ELF-1 (cell line): ENCODE data around the gene ADTRP.
"Not testable (repeated sequence)": the region's sequence is repeated elsewhere in the genome, so short reads cannot be mapped to it uniquely, and the experiment has no call there.

Source experiments
- DNase-seq: peaks from one replicate; pipeline ENCODE4 v3.0.0-alpha.2; 2016; ENCODE audit warnings: low read depth, low spot score

The ADTRP gene

DNA sequence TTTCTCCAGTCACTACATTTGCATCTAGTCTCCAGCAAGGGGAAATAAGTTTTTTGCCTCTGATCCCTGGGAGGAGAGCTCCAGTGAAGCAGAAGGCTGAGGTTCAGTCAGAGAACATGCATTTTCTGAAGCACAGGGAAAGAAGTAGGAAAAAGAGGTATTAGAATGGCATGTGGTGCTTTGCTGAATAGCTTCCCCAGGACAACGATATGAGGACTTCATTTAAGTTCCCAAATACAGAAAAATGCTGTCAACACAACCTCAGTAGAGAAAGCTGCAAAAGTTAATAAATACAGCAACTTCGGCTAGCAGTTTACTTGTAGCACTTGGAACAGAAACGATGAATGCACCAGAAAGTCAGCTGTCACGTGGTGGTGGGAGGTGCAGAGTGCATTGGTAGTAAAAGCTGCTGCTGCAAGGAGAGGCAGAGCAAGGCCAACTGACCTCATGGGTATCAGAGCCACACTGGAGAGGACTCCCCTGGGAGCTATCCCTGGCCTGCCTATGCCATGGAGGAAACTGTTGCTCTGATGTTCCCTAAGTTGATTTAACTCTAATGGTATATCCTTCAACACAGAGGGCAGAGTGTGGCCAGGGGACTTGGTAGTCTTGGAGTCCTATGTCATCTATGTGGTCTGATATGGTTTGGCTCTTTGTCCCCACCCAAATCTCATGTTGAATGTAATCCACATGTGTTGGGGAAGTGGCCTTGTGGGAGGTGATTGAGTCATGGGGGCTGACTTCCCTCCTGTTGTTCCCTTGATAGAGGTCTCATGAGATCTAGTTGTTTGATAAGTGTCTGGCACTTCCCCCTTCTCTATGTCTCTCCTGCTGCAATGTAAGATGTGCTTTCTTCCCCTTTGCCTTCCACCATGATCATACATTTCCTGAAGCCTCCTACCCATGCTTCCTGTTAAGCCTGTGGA lies 85.9 kb downstream of the ADTRP start:
- no peak for DNase-seq

DNA sequence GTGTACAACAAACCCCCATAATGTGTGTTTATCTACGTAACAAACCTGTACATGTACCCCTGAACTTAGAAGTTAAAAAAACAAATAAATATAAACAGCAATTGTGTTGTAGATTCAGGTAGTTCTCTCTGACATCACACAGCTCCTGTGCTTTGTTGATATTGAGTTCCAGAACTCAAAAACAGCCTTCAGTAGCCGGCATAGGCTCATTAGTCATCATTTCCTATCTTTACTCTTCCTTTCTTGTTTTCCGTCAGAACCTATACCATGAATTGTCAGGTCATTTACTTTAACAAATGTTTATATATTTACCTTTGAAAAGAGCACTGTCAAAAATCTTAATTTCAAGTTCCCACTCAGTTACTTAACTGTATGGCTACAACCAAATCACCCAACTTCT lies 88.8 kb downstream of the ADTRP start:
- DNase-seq: no peak

DNA sequence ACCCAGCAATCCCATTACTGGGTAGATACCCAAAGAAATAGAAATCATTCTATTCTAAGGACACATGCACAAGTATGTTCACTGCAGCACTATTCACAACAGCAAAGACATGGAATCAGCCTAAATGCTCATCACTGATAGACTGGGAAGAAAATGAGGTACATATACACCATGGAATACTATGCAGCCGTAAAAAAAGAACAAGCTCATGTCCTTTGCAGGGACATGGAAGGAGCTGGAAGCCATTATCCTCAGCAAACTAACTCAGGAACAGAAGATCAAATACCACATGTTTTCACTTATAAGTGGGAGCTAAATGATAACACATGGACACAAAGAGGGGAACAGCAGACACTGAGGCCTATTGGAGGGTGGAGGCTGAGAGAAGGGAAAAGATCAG lies 89.2 kb downstream of the ADTRP start:
- DNase-seq: not testable (repeated sequence)

DNA sequence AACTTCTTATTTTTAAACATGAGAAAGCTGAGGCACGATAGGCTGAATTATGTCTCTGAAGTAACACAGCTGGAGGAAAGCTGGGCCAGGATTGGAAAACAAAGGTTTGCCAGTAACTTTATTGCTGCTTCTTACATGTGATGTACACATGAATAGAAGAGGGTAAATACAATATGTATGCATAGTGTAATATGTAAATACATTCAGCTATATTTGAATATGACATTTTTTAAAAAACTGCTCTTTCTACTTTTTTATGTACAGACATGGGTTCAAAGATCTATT lies 90.2 kb downstream of the ADTRP start:
- DNase-seq: no peak

DNA sequence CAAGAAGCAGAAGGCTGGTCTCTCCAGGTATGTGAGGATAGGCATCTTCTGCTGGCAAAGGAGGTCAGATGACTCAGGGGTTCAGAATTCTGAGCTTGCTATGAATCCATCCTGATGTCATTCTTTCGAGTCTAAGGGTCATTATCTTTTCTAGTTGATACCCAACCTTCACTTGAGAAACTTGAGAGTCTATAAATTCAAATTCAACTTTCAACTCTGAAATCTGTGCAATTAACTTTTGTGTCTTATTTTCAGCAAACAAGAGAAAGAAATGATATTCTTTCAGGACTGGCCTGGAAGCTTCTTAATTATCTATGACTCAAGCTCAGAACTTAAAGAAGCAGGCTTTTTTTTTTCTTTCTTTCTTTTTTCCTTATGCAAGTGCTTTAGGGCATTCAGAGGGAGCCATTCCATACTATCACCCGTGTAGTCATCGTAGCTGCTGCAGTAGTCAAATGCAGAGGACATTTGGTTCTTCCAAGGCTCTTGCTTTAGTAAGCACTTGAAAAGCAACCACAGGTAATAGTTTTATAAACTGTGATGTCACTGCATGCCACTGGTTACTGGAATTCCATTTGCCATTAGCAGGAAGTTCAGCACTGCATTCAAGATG lies 93.0 kb downstream of the ADTRP start:
- peak; percentile 10 for DNase-seq

DNA sequence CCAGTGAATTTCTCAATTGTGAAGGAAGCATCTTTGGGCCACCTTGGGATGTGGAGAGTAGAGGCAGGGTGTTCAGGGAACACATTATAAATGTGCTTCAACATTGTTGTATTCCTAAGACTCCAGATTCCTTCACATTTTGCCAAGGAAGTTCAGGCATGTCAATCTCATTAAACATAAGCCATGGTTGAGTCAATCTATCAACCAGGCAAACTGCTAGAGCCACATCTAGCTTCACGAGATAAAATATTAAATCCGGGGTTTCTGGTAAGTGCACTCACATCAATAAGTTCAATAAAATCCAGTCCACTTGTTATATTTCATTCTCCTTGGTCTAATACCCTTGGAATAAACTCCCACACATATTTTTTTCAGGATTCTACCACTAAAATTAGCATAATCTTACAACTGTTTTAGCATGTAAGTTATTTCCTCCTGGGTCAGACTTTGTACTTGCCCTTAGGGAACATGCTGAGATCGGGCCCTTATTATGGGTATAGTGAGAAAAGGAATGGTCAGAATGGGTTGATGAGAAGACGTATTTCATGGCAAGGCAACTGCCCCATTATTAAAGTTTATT lies 93.6 kb downstream of the ADTRP start:
- no peak for DNase-seq

DNA sequence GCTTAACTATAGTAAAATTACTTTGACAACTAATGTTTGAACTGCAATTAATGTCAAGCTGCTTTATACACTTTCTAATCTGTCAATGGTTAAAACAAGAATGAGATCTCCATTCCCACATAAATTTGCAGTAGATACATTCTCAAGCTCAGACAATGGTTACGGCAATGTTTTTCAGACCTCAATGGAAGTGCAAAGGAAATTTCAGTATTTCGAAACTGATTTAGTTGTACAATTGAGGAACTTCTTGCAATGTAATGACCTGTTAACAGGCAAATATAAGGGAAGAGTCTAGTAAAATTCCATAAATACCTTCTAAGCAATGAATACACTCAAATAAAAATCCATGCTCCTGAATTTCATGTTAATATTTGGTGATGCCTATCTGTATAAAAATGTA lies 94.7 kb downstream of the ADTRP start:
- no peak for DNase-seq

DNA sequence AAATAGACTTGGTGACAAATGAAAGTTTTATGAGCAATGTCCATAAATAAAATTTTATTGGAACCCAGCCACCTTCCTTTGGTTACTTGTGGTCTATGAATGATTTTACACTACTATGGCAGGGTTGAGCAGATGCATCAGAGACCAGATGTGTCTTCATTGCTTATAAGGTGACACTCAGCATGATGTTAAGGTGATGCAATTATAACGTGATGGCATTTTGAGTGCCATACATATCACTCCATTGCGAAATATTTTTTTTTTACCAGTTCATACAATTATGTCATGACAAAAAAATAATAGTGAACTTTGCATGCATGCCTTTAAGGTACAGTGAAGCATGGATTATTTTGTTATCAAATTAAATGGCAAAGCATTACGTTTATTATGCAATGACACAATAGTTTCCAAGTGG lies 96.0 kb downstream of the ADTRP start:
- no peak for DNase-seq

DNA sequence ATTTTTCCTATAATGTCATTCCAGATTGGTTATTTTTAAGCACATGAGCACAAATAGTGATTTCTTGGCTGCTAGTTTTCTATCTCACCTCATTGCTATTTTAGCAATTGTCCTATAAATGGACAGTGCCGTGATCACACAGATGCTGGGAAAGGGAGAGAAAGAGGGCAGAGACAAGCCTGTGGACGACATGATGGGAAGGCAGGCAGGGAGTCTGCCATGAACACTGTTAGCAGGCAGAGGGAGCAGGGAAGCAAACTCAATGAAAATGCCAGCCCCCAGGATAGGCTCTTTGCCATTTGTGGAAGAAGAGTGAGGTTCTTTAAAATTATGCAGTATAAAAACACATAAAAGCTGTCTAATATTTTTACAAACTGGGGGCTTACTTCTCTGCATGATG lies 96.8 kb downstream of the ADTRP start:
- DNase-seq: no peak

DNA sequence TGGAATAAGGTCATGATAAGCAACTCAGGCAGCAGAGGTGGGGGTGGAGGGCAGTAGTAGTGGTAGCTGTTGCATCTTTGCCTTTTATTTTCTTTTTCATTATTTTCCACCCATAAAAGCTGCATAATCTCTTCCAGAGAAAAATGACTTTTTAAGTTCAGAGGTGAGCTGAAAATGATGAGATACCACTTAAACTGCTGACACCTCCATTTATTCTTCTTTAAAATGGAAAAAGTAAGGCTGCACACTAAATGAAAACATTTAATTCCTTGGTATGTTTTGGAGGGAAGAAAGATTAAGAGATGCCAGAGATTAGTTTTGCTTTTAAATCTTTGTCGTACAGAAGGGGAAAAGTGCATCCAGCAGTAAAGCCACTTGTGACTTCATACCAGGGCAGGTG lies 97.2 kb downstream of the ADTRP start:
- DNase-seq: no peak

DNA sequence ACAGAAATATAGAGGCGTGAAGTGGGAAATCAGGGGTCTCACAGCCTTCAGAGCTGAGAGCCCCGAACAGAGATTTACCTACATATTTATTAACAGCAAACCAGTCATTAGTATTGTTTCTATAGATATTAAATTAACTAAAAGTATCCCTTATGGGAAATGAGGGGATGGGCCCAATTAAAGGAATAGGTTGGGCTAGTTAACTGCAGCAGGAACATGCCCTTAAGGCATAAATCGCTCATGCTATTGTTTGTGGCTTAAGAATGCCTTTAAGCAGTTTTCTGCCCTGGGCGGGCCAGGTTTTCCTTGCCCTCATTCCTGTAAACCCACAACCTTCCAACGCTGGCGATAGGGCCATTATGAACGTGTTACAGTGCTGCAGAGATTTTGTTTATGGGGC lies 98.1 kb downstream of the ADTRP start:
- not testable (repeated sequence) for DNase-seq

DNA sequence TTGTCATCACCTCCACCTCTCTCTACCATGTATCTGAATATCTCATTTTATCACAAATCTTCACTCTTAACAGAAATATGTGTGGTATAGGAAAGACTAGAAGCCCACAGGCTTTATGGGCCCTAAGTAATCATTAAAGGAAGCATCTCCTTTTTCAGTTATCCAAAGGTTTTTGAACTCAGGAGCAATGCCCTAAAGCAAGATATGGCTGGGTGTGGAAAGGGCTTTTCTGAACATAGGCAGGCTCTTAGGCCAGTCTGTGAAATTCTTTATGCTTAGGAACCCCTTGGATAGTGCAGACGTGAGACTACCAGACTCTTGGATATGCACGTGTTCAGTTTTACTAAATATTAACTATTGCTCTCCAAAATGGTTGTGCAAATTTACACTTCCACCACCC lies 99.5 kb downstream of the ADTRP start:
- DNase-seq: no peak

DNA sequence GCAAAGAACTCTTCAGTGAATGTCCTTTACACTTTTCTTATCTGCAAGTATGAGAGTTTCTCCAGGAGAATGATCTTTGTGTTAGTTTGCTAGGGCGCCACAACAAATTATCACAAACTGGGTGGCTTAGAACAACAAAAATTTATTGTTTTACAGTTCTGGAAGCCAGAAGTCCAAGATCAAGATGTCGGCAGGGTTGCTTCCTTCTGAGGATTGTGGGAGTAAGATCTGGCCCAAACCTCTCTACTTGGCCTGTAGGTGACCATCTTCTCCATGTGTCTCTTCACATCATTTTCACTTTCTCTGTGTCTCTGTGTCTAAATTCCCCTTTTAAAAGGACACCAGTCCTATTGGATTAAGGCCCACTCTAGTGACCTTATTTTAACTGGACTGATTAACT lies 103.0 kb downstream of the ADTRP start:
- DNase-seq: no peak

DNA sequence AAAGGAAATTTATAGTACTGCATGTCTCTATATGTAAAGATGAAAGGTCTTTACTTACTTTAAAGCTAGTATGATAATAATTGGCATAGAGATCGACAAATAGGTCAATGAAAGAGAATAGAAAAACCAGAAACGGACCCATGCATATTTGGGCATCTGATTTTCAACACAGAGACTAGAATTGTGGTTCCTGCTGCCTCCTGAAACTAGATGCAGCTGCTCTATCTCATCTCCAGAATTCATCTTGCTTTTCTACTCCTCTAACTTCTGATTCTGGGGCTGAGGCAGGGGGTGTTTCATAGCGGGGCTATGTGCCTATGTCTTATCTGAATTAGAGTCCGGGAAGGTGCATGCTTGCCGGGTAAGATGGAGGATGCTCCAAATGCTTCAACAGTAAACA lies 105.9 kb downstream of the ADTRP start:
- no peak for DNase-seq

DNA sequence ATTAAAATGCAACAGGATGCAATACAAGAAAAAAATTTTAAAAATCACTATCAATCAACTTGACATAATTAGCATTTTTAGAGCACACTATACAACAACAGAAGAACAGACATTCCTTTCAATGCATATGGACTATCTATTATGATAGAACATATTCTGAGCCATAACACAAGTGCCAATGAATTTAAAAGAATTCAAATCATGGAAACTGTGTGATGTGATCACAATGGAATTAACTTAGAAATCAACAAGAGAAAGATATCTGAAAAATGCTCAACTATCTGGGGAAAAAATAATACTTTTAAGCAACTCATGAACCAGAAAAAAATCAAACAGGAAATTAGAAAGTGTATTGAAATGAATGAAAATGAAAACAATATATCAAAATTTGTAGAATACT lies 106.3 kb downstream of the ADTRP start:
- no peak for DNase-seq

DNA sequence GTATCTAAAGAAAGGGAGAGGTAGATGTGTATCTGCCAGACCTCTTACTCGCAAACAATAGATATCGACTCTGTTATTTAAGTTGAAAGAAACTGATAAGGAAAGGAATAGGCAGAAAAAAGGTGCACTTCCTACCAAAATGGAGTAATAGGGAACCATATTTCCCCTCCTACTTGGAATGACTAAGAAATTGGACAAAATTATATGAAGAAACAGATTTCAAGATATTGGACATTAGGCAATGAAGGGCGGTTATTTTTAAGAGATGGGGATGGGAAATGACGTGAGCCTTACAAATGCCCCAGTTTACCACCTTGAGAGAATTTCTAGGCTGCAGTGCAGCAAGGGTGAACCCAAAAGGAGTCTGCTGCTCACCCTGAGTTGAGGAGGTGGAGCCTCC lies 108.9 kb downstream of the ADTRP start:
- no peak for DNase-seq

DNA sequence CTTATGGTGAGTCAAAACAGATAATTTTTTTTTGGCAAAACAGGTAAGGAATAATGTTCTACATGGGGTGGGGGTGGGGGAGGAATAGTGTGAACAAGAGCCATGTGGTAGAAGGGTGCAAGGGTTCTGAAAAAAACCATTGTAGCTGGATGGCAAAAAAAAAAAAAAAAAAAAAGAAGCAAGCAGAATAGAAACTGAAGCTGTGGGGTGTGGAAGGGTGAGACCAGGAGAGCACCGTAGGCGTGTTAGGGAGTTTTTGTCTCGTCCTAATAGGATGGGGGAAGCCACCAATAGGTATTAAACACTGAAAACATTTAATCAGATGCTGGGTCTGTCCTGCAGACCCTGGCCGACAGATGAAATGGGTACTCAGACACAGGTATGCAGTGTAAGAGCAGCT lies 110.1 kb downstream of the ADTRP start:
- no peak for DNase-seq

DNA sequence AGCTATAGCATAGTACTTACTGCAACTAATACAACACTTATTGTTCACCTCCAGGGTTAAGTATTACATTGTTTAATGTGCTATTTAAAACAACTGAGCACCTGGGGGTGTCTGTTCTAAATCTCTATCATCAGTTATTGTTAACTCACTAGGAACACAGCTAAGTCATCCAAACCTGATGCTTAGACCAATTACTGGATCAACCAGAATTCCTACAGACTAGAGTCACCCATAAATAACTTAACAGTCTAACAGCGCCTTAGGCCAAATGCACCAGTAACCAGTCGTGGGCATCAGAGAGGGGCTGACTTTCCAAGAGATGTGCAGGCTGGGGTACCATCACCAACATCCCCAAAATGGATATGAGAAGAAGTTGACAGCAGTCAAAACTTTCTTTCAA lies 110.7 kb downstream of the ADTRP start:
- no peak for DNase-seq

DNA sequence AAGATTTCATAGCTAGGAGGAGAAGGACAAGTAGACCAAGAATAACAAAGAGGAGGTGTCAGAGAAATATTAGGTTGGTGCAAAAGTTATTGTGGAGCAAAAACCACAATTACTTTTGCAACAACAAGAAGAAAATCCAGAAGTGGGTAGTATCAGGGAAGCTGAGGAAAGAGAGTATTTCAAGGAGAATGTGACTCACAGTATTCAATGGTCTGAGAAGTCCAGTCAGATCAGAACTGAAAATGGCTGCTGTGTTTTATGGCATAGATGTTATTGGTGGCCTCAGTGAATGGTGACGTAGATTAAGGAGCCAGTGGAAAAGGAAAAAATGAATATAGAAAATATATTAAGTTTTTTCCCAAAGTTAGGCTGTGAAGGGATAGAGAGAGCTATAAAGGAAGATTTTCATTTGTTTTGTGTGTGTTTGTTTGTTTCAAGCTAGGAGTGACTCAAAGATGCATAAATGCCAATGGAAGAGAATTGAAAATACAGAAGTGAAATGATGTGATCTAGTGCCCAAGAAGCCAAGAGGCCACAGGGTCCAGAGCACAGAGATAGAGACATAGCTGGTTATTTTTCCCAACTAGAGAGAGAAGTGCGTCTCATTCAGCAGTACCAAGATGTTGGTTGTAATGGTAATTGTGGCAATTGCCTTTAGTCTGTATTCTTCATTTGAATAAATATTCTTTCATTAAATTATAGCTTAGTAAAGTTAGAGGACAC lies 112.8 kb downstream of the ADTRP start:
- DNase-seq: no peak
